Measurements from ENCODE around the gene PLPP3.

- TF ChIP-seq CTCF (IDR thresholded peaks at IDR 0.05; ENCODE audit: control extremely low read depth in 1 of 3, insufficient read depth in 1 of 3, low read depth in 1 of 3, low read length in 3 of 3) (no peak), BACH1 (IDR thresholded peaks at IDR 0.05; ENCODE audit: low read length) (no peak), POLR2A (IDR thresholded peaks at IDR 0.05; ENCODE audit: control extremely low read depth in 1 of 2, low read depth in 2 of 2, low read length in 2 of 2) (peak in 1 of 2 experiments; percentile 44; a peak in 1 of 3 replicates), TCF12 (IDR thresholded peaks at IDR 0.05; ENCODE audit: low read depth, low read length) (peak; percentile 88)
Measured at GRCh38 chr1:56550138-56550858, 29.1 kb downstream of the PLPP3 start.

Measured in H1 (cell line).